ENCODE results near the gene TADA3.

DNA sequence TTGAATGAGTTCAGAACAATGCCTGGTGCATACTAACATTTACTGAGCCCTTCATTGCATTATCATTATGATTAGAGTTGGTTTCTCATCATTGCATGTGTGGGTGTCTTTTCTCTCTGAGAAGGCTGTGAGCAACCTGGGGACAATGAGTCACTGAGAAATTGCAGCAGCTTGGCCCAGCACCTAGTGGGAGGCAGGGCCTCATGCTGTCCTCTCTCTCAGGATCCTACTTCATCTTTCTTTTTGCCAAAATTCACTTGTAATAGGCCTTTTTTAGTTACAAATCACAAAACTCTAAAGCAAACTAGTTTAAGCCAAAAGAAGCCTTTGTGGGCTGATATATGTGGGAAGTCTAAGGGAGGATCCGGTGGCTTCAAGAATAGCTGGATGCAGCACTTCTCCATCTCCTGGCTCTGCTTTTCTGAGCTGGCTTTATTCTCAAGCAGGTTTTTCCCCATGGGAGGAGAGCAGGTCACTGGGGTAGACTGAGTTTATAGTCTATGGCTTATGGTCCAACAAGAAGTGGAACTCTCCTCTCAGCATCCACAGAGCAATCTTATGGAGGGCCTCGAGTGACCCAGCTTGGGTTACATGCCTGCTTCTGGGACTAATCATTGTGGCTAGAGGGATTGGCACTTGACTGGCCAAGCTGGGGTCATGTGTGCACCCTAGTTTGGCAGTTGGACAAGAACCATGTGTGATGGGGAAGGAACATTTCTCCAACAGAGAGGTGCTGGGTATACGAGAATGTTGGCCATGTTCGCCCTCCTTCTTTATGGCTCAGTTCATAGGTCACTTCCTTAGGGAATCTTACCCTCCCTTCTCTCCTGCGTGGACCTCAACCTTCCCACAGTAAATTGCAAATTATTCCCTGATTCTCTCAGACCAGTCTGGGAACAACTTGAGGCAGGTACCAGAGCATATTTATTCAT, 13.9 kb downstream of the TADA3 start:
- TF ChIP-seq POLR2A (IDR thresholded peaks at IDR 0.05): no peak
- TF ChIP-seq, protein P1, sequence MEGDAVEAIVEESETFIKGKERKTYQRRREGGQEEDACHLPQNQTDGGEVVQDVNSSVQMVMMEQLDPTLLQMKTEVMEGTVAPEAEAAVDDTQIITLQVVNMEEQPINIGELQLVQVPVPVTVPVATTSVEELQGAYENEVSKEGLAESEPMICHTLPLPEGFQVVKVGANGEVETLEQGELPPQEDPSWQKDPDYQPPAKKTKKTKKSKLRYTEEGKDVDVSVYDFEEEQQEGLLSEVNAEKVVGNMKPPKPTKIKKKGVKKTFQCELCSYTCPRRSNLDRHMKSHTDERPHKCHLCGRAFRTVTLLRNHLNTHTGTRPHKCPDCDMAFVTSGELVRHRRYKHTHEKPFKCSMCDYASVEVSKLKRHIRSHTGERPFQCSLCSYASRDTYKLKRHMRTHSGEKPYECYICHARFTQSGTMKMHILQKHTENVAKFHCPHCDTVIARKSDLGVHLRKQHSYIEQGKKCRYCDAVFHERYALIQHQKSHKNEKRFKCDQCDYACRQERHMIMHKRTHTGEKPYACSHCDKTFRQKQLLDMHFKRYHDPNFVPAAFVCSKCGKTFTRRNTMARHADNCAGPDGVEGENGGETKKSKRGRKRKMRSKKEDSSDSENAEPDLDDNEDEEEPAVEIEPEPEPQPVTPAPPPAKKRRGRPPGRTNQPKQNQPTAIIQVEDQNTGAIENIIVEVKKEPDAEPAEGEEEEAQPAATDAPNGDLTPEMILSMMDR (IDR thresholded peaks at IDR 0.05): no peak
